Measurements from ENCODE around the gene BICDL2. TPM values are rescaled to one million over a fixed set of nuclear protein-coding genes. Genes with fewer than 3 reads are reported as not detected.
A peak's percentile ranks its signal among the peaks of the same experiment; 100 is the strongest.

BICDL2 gene
- total RNA-seq, 1 experiment from 2014 or later: 40.5 TPM

GRCh38 chr16:3010510-3010909 is 26.2 kb downstream of the BICDL2 start:
- DNase-seq (ENCODE audit: low spot score): no peak

DNA sequence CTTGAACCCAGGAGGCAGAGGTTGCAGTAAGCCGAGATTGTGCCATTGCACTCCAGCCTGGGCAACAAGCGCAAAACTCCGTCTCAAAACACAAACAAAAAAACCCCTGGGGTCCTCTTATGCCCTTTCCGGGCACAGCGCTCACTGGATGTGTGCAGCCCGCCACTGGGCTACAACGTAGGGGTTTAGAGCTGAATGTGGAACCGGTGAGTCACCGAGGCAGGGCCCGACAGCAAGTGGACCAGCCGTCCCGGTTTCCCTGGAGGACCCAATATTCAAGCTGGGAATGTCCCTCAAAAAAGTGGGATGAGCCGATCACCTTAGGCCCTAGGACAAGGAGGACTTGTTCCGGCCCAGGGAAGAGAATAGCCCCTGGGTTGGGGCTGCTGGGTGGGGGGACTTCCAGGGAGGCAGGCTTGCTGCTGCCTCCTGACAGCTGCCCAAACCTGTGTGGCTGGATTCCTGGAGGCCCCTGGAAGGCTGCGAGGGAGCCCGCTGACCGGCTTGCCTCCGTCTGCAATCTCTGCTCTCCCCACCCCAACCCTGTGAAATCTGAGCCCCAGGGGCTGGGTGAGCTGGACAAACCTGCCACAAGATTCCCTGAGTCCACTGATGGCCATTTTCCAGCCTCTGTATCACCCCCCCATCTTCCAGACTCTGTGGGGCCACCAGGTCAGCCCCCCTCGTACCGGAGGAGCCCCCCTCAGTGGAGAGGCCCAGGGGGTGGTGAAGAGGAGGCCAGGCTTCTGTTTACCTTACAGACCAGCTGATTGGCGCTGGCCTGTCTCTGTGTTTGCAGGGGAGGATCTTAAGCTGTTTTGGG is 27.0 kb downstream of the BICDL2 start:
- peak; percentile 92 for DNase-seq (ENCODE audit: low spot score)

- no peak for DNase-seq (ENCODE audit: low spot score)
Measured at GRCh38 chr16:3008690-3009037, 28.1 kb downstream of the BICDL2 start.

GRCh38 chr16:3007957-3008689 is 28.6 kb downstream of the BICDL2 start:
- DNase-seq (ENCODE audit: low spot score): peak; percentile 32

DNA sequence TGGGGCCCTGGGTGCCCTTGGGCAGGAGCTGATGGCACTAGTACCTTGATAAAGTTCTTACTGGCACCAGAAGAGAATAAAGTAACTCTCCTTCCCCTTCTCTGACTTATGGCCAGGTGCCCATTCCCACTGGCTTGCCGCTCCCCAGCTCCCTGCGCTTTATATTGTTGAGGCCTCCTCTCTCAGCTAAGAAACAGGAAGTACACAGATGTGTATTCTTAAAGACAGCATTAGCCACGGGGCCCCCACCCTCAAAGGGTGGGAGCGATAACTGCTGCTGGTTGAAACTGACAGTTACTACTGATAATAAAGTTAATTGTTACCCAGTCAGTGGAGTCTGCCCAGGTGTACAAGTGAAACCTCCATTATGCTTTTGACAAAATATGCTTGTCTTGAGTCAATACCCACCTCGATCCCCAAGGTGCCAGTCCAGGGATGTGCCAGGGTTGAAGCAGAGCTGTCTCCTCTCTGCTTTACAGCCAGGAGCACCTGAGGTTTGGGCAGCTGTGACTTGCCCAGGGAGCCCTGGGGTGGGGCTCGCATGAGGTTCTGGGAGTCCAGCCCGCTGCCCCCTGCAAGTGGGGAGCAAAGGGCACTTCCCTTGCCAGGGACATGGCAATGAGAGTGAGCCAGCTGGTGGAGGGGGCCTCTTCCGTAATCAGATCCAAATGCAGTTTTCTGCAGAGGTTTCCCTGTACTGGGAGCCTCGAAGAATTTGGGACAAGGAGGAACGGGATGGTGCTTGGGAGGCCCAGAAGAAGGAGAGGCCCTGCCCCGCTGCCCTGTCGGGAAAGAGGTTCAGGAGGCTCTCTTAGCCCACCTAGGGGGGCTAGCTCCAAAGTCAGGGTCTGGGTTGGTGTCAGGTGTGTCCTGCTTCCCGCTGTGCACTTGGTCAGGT is 29.4 kb downstream of the BICDL2 start:
- DNase-seq (ENCODE audit: low spot score): peak; percentile 71

DNA sequence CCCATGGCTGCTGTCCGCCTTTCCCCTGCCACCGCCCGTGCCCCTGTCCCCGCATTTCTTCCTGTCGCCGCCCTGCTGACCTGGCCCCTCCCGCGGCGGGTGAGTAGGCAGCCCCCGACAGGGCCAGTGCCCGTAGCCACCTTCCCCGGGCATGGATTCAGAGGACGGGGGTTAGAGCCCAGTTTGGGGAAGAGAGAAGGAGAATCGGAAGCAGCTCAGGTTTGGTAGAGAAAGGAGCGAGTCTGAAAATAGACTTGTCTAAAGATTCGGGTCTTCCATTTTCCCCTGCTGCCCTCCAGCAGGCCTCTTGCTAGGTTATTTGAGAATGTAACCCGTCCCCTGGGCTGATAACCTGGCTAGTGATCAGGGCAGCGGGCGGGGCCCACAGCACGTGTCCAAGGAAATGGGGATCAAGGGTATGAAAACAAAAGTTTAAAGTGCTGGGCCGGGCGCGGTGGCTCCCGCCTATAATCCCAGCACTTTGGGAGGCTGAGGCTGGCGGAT is 31.9 kb downstream of the BICDL2 start:
- DNase-seq (ENCODE audit: low spot score): peak; percentile 65

- DNase-seq (ENCODE audit: low spot score): peak; percentile 56
Measured at GRCh38 chr16:3004319-3004718, 32.4 kb downstream of the BICDL2 start.

- DNase-seq (ENCODE audit: low spot score): peak; percentile 99
Measured at GRCh38 chr16:3003582-3004270, 33.0 kb downstream of the BICDL2 start.

- DNase-seq (ENCODE audit: low spot score): no peak
Measured at GRCh38 chr16:3001316-3001715, 35.4 kb downstream of the BICDL2 start.

- no peak for DNase-seq (ENCODE audit: low spot score)
Measured at GRCh38 chr16:3000540-3000939, 36.2 kb downstream of the BICDL2 start.

DNA sequence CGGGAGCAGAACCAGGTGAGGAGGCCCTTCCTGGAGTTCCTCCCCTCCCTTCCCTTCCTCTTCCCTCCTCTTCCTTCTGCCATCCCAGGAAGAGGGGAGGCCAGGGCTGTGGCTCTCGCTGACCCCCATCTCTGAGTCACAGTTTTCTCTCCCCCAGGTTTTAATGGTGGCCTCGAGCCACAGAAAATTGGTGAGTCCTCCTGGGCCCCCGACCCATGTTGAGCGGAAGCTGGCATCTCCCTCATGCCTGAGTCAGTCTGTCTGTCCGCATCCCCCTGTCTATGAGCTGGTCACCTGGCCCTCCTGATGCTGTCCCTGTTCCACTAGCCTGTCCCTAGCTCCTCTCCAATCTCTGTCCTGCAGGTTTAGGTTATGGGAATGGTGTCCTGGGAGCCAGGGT is 36.8 kb downstream of the BICDL2 start:
- DNase-seq (ENCODE audit: low spot score): no peak

DNA sequence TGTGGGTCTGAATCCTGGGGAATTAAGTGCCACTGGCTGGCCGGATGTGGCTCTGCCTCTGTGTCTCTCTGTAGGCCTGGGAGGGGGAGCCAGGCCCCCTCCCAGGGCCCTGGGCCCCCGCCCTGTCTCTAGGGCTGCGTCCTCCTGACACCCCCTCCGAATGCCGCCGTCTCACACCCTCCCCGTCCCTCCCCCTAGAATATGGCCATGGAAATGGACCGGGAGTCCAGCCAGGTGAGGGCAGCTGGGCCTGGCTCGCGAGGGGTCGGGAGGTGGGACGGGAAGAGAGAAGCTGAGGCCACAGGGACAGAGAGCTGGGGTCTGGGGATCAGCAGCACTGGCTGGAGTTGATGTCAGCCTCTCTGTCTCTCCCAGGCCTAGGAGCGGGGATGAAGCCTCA is 40.4 kb downstream of the BICDL2 start:
- no peak for DNase-seq (ENCODE audit: low spot score)

DNA sequence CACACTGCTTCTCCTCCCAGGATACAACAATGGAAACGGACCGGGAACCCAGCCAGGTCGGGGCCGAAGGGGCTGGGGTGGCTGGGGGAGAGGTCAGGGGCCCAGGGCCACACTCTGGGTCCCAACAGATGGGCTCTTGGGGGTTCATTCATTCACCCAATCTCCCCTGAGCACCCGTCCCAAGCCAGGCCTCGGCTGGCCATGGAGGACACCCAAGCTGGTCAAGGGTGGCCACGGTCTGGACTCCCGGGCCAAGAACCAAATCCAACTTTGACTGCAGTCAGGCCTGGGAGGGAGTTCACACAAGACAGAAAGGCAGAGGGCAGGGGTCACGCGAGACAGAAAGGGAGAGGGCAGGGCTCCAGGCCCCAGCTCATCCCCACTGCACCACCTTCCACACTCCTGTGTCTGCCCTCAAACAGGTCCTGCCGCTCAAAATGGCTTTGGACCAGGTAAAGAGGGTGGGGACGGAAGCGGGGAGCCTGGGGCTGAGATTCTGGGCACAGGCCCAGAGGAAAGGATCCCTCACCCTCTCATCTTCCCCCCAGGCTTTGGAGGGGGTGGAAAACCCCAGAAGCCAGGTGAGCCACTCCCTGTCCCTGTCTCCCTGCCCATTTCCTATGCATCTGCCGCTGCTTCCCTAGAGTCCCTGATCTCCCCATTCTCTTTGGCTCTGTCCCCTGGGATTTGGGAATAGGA is 44.2 kb downstream of the BICDL2 start:
- peak; percentile 63 for DNase-seq (ENCODE audit: low spot score)

DNA sequence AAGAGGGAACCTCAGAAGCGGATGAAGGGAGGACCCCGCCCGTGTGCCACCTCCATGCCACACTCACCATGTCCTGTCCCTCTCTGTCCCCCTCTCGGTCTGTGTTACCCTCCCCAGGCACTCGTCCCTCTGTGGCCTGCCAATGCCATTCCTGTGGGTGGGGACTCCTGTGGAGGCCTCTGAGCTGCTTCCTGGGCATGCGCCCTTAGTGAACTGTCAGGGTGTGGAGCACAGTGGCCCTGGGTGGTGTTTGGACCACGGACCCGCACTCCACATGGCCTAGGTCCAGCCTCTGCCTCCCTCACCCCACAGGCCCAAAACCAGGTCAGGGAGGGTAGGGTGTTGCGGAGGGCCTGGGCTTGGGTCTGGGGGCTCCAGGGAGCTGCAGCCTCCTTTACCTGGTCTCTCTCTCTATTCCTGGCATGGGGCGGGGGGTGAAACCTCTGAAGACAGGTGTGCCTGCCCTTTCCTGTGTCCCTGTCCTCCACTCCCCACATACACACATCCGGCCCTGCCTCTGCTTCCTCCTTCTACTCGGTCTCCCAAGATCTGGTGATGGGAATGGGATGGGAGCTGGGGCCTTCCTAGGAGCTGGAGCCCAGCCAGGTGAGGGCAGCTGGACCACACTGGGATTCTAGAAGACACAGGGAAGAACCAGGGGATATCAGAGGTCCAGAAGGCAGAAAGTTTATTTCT is 45.0 kb downstream of the BICDL2 start:
- DNase-seq (ENCODE audit: low spot score): peak; percentile 64

DNA sequence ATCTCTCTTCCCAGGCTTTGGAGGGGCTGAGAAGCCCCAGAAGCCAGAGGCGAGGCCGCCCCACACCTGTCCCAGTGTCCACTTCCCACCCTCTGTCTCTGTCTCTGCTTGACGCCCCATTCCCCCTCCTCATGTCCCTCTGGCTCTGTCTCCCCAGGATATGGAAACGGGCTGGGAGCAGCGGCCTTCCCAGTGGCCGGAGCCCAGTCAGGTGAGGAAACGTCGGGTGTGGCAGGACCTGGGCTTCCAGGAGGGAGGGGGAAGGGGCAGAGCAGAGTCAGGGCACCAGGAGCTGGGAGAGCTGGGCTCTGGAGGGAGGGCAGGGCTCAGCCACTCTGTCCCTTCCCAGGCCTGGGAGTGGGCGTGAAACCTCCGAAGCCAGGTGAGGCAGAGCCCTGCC is 45.9 kb downstream of the BICDL2 start:
- peak; percentile 72 for DNase-seq (ENCODE audit: low spot score)

- no peak for DNase-seq (ENCODE audit: low spot score)
Measured at GRCh38 chr16:2988590-2989099, 48.1 kb downstream of the BICDL2 start.

- DNase-seq (ENCODE audit: low spot score): no peak
Measured at GRCh38 chr16:2987833-2988232, 48.9 kb downstream of the BICDL2 start.

DNA sequence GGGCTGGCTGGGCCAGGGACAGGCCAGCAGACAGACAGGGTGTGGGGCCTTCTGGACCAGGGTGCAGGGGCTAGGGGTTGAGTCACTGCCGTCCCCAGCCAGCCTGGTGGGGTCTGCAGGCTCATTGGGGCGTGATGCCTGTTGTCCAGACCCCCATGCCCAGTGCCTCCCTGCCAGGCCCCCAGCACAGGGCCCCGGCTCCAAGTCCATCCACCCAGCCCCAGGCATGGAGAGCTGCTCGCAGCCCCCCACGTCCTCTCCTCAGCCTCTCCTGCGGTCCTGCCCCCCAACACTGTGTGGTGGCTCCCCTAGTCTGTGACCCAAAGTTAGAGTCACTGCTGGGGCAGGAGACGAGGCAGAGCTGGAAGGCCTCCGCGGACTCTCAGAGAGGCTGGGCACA is 49.5 kb downstream of the BICDL2 start:
- no peak for DNase-seq (ENCODE audit: low spot score)

DNA sequence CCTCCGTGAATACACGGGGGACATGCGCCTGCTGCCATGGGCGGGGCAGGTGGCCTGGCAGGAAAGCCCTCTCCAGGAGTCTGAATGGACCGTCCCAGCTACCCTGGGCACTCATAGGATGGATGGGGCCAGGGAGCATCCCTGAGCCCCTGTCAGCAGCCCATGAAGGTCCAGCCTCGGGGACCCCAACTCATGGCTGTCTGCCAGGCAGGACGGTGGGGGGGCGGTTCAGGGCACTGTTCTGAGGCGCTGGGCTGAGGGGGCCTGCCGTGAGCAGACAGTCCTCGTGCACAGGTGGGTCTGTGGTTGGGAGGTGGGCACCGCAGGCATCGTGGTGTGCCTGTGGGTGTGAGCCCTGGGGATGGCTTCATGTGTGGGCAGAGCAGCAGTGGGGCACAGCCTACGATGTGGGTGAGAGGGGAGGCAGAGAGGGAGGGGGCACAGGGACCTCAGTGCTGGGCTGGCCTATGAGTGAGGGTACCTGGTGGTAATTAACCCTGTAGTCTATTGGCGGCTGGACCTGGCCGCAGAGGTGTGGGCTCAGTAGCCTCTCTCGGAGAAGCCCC is 50.0 kb downstream of the BICDL2 start:
- no peak for DNase-seq (ENCODE audit: low spot score)

Data from HT-29 (cell line).